Activated CD4-positive, alpha-beta T cell treated with anti-CD3 and anti-CD28 coated beads for 24 hours (primary cell): ENCODE results near the gene MT4.
"Not testable (repeated sequence)": the region's sequence is repeated elsewhere in the genome, so short reads cannot be mapped to it uniquely, and the experiment has no call there.

Experiments used
- DNase-seq, 2 donors: peaks; one replicate each; pipeline ENCODE4 v3.0.0-alpha.2; 2020; ENCODE audit warnings: low read depth in 2 of 2

The MT4 gene

DNA sequence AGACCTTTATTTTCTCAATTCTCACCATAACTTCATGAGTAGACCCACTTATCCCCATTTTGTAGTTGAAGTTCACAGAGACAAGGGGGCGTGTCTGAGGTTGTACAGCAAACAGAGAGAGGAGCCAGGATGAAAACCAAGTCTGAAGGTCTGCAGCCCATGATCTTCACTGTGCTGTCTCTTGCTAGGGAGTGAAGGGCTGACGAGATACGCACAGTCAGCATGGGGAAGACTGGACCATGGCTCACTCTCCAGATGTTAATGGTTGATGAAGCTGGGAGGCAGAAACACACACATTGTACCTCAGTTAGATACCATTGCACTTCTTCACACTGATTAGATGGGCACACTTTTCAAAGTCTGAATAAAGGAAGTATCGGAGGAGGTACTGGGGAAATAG is 5.8 kb upstream of the MT4 start:
- no peak for DNase-seq

DNA sequence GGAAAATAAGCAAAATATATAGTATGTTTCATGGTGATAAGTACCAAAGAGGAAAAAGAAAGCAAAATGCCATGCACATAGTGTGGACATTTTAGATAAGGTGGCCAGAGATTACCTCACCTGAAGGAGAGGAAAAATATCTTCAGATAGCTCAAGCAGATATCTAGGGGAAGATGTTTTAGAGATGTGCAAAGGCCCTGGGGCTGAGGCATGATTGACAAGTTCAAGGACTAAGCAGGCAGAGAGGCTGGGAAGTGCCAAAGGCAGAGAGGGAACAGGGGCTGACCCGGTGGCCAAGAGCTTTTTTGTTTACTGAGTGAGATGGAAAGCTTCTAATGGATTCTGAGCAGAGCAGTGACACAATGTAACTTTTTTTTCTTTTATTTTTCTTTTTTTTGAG is 4.4 kb upstream of the MT4 start:
- no peak for DNase-seq

DNA sequence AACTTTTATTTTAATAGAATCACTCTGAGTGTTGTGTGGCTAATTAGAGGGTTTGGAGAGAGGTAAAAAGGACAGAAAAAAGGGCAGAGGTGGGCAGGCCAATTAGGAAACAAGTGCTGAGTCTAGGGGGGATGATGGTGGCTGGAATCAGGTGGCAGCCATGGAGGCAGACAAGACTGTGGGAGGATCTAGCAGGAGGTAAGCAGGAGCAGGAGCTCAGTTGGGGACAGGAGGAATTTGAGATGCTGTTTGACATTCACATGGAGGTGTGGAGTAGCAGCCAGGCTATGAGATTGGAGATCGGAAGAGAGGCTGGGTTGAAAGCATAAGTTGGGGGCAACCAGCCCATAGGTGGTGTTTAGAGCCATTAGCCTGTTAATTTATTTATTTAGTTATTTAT is 3.7 kb upstream of the MT4 start:
- no peak for DNase-seq

DNA sequence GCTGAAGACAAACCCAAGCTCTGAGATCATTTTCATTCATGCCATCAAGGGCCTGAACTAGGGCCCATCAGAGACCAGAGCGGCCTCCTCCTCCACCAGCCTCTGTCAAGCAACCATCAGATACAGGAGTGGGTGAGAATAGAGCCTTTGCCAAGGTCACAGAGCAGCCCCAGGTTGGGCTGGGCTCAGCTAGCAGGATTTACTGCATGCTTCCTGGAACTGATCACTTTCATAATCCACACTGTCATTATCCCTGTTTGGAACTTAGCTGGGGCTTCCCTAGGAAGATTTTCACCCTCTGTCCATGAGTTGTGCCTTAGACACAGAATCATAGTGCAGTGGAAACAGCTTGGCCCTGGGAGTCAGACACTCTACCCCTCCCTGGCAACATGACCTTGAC is 5.1 kb downstream of the MT4 start:
- DNase-seq, result no peak

DNA sequence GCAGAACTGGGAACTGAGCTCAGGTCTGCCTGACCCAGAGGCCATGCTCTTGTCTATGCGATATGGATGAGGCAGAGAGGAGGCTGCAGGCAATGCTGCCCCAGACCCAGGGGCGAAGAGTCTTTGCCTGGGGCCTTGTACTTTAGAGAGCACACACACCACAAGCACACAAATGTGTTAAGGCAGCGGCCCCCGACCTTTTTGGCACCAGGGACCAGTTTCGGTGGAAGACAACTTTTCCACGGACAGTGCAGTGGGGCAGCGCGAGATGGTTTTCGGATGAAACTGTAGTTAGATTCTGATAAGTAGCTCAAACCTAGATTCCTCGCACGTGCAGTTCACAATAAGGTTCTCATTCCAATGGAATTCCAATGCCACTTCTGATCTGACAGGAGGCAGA is 6.7 kb downstream of the MT4 start:
- no peak for DNase-seq

DNA sequence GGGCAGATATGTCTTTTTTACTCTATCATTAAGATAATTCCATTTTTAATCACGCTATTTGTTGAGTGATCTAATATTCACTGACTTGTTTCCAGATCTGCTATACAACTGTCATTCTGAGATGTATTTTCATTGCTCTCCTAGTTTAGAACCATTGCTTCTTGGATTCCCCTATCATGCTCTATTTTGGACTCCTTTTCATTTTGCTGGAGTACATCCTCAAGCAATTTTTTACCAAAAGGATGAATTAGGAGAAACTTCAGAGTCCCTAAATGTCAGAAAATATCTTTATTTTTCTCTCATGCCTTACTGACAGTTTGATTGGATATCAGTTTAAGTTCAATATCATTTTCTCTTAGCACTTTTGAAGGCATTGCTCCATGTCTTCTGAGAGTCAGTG is 9.8 kb downstream of the MT4 start:
- DNase-seq, result no peak

DNA sequence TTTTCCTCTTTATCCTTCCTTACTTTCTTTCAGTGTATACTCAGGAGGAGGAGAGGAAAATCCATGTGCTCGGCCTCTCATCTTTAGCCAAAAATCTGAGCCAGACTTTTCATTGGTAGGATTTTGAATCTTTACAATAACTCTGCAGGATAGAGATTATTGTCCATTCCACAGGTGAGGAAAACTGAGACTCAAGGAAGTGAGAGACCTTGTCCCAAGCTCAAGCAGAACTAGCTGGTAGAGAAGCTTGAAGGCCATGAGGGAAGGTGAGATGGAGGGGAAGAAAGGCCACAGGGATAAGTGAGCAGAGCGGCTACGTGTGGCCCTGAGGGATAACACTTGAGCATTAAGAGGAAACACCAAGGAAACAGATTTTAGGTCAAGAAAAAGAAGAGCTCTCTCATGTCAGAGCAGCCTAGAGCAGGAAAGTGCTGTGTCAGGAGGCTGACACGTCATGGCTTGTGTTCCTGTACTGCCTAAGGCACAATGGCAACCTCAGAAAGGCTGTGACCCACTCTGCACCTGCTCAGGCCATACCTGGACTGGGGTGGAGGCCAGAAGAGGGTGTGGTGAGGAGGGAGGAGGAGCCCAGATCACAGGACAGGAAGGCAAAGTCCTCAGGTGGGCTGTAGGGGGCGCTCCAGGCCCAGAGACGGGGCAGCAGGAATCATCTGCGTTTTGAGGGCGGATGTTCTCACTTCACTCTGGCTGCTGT is 11.9 kb downstream of the MT4 start:
- peak; percentile 76 to 82 for DNase-seq

DNA sequence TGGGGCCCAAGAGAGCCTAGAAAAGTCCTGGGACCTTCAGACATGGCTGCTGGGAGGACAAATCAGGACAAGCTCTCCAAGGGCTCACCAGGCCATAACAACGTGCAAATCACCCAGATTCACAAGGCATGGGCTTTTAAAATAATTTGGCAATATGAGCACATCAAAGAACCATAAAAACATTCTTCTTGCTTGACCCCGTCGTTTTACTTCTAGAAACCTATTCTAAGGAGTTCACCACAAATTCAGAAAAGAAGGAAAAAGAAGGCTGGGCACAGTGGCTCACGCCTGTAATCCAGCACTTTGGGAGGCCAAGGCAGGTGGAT is 12.4 kb downstream of the MT4 start:
- DNase-seq, result no peak

DNA sequence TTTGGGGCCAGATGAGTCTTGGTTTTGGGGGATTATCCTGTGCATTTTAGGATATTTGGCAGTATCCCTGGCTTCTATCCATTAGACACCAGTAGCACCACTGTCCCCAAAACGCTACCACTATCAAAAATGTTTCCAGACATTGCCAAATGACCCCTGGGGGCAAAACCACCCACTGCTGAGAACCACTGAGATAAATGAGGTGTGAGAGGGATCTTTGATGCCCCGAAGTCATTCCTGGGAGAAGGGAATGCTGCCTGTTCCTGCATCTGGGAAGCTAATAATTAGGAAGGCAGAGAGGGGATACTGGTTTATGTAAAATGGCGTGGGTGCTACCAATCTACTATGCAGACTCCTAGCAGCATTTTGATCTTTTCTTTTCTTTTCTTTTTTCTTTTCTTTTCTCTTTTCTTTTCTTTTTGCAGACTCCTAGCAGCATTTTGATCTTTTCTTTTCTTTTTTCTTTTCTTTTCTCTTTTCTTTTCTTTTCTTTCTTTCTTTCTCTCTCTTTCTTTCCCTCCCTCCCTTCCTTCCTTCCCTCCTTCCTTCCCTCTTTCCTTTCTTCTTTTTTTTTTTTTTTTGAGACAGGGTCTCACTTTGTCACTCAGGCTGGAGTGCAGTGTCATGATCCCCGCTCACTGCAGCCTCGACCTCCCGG is 15.6 kb downstream of the MT4 start:
- no peak for DNase-seq

DNA sequence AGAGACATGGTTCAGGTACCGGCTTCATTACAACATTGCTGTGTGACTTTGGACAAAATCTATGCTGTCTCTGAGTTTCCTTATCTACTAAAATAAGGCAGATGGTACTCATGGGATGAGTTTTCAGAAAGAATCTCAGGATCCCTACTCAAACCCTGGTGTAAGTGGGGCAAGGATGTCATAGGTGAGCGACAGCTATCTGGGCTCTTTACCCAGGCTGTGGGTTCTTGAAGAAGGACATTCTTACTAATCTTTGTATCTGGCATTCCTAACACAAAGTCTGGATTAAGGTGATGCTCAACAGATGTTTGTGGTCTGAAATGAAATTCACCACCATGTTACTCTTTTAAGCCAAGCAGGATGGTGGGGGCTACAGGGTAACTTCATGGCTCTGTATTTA is 18.0 kb downstream of the MT4 start:
- DNase-seq, result not testable (repeated sequence)

DNA sequence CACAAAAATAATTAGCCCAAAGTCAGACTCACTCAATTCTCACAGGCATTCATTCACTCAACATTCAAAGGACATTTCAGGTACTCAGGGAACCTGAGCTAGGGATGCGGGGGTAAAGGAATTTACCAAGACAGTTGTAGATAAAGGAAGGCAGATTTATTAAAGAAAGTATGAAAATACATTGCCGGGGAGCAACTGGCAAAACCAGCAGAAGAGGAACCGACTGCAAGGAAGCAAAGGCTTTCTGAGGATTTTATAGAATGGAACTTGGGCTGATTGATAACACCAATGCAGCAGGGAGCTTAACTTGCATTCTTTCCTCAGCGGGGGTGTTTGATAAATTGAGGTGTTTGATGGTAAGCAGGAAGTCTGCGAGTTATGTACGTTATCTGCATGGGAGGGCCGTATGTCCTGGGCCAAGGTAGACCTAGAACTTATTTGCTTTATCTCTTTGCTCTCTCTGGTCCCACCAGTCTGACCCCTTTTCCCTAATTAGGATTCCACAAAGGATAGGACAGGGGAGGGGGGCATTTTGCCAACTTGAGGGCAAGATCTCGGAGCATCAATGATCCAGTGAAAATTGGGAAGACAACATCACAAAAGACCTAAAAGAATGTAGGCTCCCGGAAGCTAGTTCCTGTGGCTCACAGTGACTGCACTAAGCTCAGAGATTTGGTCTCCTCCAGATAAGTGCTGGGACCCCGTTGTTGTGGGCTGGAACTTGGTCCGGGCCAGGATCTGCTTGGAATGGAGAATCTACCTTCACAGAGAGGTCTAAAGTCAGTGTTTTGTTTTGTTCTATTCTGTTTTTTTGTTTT is 18.7 kb downstream of the MT4 start:
- DNase-seq, result no peak

DNA sequence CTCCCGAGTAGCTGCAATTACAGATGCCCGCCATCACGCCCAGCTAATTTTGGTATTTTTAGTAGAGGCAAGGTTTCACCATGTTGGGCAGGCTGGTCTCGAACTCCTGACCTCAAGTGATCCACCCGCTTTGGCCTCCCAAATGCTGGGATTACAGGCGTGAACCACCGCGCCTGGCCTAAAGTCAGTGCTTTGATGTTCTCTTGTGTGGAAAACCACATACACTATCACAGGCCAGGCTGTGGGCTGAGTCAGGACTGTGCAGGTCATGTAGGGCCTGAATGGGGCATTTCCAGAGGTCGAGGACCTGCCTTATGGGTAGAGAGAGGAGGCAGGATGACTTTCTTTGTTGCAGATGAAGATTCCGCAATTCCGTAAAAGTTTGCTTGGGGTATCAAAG is 19.4 kb downstream of the MT4 start:
- no peak for DNase-seq

DNA sequence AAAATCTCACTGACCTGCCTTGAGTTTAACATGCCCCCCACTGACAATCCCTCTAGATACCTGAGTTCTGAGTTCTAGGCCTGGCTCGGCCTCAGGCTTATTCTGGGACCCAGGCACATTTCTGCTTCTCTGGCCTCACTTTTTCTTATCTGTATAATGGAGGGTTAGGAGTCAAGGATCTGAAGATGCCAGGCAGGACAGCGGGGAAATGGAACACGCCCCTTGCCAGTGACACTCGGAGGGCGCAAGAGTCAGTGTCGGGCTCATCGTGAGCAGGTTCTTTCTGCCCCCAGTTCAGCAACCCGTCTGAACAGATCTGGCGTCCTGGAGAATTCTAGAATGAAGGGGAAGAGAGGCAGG is 23.9 kb downstream of the MT4 start:
- DNase-seq, result no peak

DNA sequence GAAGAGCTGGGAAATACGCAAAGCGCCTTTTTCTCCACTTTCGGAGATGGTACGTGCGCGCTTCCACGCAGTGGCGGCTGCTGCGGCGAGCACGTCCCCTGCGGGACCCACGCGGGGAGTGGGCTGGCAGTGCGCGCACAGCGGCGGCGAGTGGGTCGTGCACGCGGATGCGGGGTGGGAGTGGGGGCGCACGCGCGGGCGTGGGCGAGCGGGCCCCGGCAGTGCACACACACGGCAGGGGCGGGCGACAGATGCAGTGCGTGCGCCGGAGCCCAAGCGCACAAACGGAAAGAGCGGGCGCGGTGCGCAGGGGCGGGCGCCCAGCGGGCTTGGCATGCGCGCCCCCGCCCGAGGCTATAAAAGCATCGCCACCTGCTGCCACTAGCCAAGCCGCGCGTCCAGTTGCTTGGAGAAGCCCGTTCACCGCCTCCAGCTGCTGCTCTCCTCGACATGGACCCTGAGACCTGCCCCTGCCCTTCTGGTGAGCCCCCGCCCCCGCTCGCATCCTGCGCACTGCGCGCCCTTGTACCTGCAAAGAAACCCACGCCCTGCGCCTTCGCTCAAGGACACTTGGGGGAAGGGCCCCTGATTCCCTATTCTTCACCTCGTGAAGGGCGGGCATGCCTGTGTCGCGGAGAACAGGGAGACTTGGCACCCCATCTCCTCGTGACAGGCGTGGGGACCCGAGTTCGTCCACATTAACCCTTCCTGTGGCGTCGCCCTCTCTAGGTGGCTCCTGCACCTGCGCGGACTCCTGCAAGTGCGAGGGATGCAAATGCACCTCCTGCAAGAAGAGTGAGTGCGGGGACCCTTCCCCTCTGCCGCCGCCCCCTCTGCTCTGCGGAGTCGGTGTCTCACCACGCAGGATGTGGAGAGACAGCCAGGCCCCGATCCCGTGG is 24.5 kb downstream of the MT4 start, which contains the start of gene MT3:
TSS of gene MT3 (plus strand) at position 388 of the 899 bp plus-strand sequence. CDS start at position 451, 63 bp downstream.
- no peak for DNase-seq

DNA sequence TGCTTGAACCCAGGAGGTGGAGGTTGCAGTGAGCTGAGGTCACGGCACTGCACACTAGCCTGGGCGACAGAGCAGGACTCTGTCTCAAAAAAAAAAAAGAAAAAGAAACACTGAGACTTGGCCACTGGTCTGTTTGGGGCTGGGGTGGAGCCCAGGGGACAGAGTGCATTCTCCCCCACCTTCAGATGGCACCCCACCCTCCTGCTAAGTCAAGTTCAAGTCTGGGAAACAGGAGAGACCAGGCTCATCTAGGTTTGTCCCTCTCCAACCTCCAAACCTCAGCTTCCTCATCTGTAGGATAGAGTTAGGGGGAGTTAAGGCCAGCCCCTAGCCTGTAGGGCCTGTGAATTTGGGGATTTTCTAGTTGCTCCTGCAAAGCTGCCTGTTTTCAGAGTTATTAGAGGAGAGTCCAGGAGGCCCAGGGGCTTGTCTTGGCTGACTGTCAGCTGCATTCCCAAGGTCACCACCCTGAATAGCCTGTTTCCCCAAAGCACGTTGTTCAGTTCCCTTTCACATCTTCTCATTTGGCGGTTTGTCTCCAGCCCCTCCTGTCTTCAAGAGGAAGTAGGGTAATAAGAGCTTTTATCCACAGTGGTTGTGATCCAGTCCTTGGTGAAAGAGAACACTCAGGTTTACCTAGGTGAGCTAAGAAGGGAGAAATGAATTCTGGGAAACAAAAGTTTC is 26.6 kb downstream of the MT4 start:
- DNase-seq, result no peak

DNA sequence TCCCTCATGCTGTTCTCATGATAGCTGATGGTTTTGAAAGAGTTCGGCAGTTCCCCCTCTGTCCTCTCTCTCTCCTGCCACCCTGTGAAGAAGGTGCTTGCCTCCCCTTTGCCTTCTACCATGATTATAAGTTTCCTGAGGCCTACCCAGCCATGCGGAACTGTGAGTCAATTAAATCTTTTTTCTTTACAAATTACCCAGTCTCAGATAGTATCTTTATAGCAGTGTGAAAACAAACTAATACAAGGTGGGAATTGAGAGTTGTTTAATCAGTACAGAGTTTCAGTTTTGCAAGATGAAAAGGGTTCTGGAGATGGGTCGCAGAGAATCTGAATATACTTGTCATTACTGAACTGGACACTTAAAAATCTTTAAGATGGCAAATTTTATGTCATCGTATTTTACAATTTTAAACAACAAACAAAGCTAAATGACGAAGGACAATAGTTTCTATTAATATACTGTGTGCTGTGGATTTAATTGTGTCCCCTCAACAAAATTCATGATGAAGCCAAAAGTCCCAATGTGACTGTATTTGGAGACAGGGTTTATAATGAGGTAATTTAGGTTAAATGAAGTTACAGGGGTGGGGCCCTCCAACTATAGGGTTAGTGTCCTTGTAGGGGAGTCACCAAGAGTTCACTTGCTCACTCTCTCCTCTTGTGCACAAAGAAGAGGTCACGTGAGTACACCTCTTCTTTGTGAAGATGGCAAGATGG is 28.9 kb downstream of the MT4 start:
- no peak for DNase-seq

DNA sequence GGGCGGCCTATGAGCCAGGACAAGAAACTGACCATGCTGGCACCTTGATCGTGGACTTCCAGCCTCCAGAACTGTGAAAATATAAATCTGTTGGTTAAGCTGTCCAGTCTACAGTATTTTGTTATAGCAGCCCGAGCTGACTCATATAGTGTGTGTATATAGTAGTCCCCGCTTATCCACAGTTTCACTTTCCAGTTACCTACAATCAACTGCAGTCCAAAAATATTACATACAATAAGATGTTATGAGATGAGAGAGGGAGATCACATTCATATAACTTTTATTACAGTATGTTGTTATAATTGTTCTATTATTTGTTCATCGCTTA is 29.4 kb downstream of the MT4 start:
- DNase-seq, result no peak

DNA sequence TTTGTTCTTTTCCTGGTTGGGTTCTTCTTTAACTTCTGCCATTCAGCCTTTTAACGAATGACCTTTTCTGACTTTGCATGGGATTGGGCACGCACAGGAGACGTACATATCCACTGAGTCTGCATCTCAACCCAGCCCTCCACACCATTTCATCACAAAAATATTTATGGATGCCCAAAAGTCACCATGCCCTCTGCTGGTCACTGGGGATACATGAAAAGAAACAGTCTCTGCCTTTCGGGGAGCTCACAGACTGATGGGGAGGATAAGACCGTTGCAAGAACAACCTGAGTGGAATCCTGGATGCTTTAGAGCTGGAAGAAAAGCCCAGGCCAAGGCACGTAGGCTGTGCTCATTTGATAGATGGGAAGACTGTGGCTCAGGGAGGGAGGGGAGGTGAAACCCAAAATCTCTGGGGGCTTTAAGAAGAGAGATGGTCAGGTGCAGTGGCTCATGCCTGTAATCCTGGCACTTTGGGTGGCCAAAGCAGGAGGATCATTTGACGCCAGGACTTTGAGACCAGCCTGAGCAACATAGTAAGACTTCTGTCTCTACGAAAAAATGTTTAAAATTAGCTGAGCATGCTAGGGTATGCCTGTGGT is 35.6 kb downstream of the MT4 start:
- no peak for DNase-seq

DNA sequence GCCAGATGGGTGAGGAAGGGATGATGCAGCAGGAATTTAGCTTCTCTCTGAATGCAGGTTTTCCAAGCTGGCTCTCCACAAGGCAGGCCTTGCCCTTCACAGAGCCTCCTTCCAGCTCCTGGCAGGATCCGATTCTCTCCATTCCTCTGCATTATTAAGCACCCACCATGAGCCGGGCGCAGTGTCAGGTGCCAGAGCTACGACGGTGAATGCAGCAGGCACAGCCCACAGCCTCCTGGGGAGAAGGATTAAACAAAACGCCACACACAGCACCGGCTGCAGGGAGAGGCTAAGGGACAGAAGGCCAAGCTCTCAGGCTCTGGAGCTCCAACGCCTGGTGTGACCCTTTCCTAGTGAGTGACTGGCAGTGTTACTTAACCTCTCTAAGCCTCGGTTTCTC is 36.5 kb downstream of the MT4 start:
- no peak for DNase-seq

DNA sequence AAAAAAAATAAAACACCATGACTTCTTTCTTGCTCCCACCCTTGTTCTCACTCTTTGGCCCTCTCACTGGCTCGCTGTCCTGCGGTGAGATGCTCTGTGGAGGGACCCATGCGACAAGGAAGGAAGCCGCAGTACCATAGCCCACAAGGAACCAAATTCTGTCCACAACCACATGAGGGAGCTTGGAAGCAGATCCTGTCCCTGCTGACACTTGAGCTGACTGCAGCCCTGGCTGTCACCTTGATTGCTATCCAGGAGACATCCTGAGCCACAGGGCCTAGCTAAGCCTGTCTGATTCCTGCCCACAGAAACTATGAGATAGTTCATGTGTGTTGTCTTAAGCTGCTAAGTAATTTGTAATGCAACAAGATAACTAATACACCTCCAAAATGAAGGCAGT is 38.7 kb downstream of the MT4 start:
- no peak for DNase-seq

DNA sequence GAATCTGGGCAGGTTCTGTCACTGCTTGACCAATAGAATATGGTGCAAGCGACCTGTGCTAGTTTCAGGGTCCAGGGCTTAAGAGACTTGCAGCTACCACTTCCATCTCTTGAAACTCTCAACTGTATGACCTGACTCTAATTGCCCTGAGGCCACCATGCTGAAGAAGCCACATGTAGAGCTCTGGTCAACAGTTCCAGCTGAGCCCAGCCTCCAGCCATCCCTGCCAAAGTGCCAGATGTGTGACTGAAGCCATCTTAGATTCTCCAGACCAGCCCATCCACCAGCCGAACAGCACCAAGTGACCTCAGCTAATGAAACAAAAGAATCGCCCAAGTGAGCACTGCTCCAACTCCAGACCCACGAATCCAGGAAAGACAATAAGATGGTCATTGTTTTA is 40.1 kb downstream of the MT4 start:
- no peak for DNase-seq
